OCI-LY1 (cell line): ENCODE measurements around the gene CDK17.

ENCODE experiments used
- EZH2 ChIP-seq: fragments of 200-600 bp; sonication (generic), shearing (Covaris generic); IDR thresholded peaks from 2 replicates; pipeline ENCODE4 v1.8.0; 2017; ENCODE audit warnings: borderline replicate concordance, mixed run types, mild to moderate bottlenecking, antibody characterized with exemption, low read length, moderate library complexity, mixed read lengths
- TF ChIP-seq, protein P1 (sequence below): fragments of 200-600 bp; sonication (generic), shearing (Covaris generic); IDR thresholded peaks from 2 replicates; pipeline ENCODE4 v1.5.1; 2017; ENCODE audit warnings: mild to moderate bottlenecking, antibody characterized with exemption, low read length, moderate library complexity, mixed read lengths

DNA sequence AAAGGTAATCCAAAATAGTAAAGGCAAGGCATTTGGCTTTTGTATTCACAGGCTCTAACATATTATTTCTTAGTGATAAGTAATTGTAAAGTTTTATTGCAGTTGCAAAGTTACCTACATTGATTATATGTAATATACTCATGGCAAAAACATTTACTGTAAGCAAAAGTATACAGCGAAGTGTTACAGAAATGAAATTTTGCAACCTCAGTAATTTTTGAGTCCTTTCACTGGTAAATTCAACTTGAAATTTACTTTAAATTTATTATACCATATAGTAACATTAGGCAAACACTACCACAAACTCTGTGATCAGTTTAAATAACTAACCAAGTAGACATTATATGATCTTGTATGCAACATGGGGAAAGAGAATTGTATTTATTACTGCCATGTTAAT lies 89.0 kb downstream of the CDK17 start:
- TF ChIP-seq, protein P1, sequence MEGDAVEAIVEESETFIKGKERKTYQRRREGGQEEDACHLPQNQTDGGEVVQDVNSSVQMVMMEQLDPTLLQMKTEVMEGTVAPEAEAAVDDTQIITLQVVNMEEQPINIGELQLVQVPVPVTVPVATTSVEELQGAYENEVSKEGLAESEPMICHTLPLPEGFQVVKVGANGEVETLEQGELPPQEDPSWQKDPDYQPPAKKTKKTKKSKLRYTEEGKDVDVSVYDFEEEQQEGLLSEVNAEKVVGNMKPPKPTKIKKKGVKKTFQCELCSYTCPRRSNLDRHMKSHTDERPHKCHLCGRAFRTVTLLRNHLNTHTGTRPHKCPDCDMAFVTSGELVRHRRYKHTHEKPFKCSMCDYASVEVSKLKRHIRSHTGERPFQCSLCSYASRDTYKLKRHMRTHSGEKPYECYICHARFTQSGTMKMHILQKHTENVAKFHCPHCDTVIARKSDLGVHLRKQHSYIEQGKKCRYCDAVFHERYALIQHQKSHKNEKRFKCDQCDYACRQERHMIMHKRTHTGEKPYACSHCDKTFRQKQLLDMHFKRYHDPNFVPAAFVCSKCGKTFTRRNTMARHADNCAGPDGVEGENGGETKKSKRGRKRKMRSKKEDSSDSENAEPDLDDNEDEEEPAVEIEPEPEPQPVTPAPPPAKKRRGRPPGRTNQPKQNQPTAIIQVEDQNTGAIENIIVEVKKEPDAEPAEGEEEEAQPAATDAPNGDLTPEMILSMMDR: no peak
- no peak for TF ChIP-seq EZH2
